Heart left ventricle (tissue), 13 donors: ENCODE data around the gene ADGRV1.

Experiments
- POLR2A ChIP-seq, 2 donors: fragments of 450-650 bp; IDR thresholded peaks; one replicate each; pipeline ENCODE4 v1.6.1; 2017; ENCODE audit warnings: antibody characterized with exemption in 2 of 2, mild to moderate bottlenecking in 2 of 2, moderate library complexity in 2 of 2
- TF ChIP-seq, protein P1 (sequence below), 12 donors: fragments of 200-600 bp; sonication (generic) in 4 of 12; IDR thresholded peaks; one replicate each; pipeline versions ENCODE4 v1.5.0 to v1.8.0; 2018 to 2022; ENCODE audit warnings: antibody characterized with exemption in 12 of 12, mild to moderate bottlenecking in 5 of 12
- donor health status: ischemic (EF 13 %, LVEDD 7.1; RV severe dilation, severe dysfunction).
- donor health status: DM: no; HTN: yes; CAD: no.
- donor health status: DM: no; HTN: no; CAD: no.
- donor health status: ischemic (EF 25% LVEDD 6.9; RV normal size, moderate dysfunction).
- donor health status: ischemic (EF 25% LVEDD 5.7; RV mildly dilated, moderate dysfunction).
- donor health status: ischemic (EF 35%, LVEDD 5.7; RV mildly dilated, moderate dysfunction).
- donor health status: nonischemic (EF 11% LVEDD 7.7; RV severe dilation, severe dysfunction).
- donor health status: DM: yes; HTN: yes; CAD: no.
- donor health status: PGD.
- donor health status: ischemic (EF 29% LVEDD 5.4; RV normal size, mild dysfunction).
- donor health status: nonischemic (EF 23%, LVEDD 6.1; RV moderate dilation, normal function).

DNA sequence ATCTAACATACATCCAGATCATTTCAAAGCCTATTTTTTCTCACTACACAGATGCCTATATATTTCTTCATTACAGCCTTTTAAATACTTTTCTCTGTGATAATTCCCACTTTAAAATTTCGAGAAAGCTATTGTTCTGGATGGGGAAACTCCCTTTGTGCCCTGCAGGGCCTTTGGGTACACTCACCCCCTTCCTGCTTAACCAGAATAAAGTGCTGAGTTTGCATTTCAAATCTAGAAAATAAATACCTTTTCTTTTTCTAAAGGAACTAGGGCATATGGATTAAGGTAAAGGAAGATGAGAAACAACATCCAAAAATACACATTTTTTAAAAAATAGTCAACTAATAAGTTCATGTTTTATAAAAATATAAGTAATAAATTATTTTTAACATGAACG, 323.9 kb downstream of the ADGRV1 start:
- TF ChIP-seq, protein P1, sequence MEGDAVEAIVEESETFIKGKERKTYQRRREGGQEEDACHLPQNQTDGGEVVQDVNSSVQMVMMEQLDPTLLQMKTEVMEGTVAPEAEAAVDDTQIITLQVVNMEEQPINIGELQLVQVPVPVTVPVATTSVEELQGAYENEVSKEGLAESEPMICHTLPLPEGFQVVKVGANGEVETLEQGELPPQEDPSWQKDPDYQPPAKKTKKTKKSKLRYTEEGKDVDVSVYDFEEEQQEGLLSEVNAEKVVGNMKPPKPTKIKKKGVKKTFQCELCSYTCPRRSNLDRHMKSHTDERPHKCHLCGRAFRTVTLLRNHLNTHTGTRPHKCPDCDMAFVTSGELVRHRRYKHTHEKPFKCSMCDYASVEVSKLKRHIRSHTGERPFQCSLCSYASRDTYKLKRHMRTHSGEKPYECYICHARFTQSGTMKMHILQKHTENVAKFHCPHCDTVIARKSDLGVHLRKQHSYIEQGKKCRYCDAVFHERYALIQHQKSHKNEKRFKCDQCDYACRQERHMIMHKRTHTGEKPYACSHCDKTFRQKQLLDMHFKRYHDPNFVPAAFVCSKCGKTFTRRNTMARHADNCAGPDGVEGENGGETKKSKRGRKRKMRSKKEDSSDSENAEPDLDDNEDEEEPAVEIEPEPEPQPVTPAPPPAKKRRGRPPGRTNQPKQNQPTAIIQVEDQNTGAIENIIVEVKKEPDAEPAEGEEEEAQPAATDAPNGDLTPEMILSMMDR (IDR thresholded peaks at IDR 0.05): no peak
- TF ChIP-seq POLR2A (IDR thresholded peaks at IDR 0.05): no peak
